Ectodermal cell (in vitro differentiated cells): ENCODE data around the gene WBP4. TPM values are rescaled to one million over a fixed set of nuclear protein-coding genes. Genes with fewer than 3 reads are reported as not detected.

ENCODE experiments used
- H3K27ac ChIP-seq: 2 replicates; pipeline ENCODE4 v1.7.0; 2013; ENCODE audit warnings: mild to moderate bottlenecking, low read depth, low read length; ENCODE audit not compliant: insufficient read depth, poor library complexity, severe bottlenecking
- H3K27me3 ChIP-seq: 2 replicates; pipeline ENCODE4 v1.7.0; 2013; ENCODE audit warnings: mild to moderate bottlenecking, low read length; ENCODE audit not compliant: insufficient read depth, control insufficient read depth, poor library complexity, severe bottlenecking
- H3K36me3 ChIP-seq: one replicate; pipeline ENCODE4 v1.7.0; 2013; ENCODE audit warnings: low read length; ENCODE audit not compliant: control insufficient read depth, insufficient read depth
- H3K4me1 ChIP-seq: one replicate; pipeline ENCODE4 v1.7.0; 2013; ENCODE audit warnings: low read length; ENCODE audit not compliant: control insufficient read depth, insufficient read depth
- H3K4me3 ChIP-seq: 2 replicates; pipeline ENCODE4 v1.7.0; 2013; ENCODE audit warnings: low read depth, low read length, control low read depth; ENCODE audit not compliant: insufficient read depth
- H3K9me3 ChIP-seq: 2 replicates; pipeline ENCODE4 v1.7.0; 2013; ENCODE audit warnings: mild to moderate bottlenecking, low read length, moderate library complexity; ENCODE audit not compliant: control insufficient read depth
- WGBS, 2 experiments: methylation state at CpG; one replicate each; pipeline ENCODE4 v1.1.7; 2013; ENCODE audit warnings: missing lambda C conversion rate in 2 of 2; 5-methylcytosine and 5-hydroxymethylcytosine counted together
- polyA plus RNA-seq, 4 experiments: library from polyadenylated mRNA; stranded (reverse); fragments of 50-300 nt; gene quantifications; one replicate each; pipeline ENCODE4 v1.2.3, GENCODE V29; 2013

The WBP4 gene, protein sequence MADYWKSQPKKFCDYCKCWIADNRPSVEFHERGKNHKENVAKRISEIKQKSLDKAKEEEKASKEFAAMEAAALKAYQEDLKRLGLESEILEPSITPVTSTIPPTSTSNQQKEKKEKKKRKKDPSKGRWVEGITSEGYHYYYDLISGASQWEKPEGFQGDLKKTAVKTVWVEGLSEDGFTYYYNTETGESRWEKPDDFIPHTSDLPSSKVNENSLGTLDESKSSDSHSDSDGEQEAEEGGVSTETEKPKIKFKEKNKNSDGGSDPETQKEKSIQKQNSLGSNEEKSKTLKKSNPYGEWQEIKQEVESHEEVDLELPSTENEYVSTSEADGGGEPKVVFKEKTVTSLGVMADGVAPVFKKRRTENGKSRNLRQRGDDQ
- 22.1 TPM for polyA plus RNA-seq (2013, experiment 1 of 4)
- 22.2 TPM for polyA plus RNA-seq (2013, experiment 2 of 4)
- polyA plus RNA-seq (2013, experiment 3 of 4): 18.6 TPM
- polyA plus RNA-seq (2013, experiment 4 of 4): 20.8 TPM

DNA sequence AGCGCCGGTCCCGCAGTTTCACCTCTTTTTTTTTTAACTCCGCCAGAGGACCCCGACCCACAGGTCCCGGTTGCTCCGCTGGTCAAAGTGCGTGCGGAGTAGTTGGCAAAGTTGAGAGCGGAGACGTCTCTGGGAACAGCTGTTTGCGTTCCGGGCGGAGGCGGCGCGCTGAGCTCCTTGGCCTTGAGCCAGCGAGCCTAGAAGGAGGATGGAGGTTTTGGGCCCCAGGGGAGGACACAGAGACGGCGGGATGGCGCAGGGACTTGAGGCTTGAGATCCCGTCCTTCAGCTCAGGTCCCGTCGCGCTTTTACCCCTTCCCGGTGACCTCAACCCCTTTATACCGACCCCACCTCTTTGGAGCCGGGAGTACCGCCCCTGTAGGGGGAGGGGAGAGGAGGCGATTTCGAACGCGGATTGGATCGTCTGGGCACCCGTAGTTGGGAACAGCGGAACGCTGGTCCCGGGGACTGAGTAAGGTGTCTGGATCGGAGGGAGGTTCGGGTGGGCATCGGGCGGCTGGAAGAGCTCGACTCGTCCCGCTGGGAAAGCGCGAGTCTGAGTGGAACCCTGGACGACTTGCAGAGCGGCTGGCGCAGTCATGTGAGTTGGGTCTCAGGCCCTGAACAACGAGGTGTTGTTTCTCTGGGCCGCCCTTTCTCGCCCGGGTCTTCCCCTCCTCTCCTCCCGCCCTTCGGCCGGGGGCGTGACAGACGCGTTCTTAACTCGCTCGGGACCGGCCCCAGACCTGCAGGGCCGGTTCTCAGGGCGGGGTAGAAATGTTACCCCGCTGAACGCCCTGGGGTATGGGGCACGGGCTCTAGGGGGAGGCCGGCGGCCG is at the start of gene WBP4:
WBP4 (plus strand) TSS at position 435 of the 839 bp plus-strand sequence; CDS start at position 600, 165 bp downstream.
- Histone ChIP-seq H3K4me3 (peak within 1 kb of the TSS; percentile 71), H3K4me1 (no peaks in the 10 kb centered on the region), H3K27me3 (no peaks in the 10 kb centered on the region), H3K36me3 (peaks cover 12% of the 10 kb centered on the region), H3K9me3 (no peaks in the 10 kb centered on the region), H3K27ac (peak within 1 kb of the TSS; percentile 93)
- WGBS, 2 experiments: 0 to 1% methylated on average over 71 of the region's 71 CpGs

DNA sequence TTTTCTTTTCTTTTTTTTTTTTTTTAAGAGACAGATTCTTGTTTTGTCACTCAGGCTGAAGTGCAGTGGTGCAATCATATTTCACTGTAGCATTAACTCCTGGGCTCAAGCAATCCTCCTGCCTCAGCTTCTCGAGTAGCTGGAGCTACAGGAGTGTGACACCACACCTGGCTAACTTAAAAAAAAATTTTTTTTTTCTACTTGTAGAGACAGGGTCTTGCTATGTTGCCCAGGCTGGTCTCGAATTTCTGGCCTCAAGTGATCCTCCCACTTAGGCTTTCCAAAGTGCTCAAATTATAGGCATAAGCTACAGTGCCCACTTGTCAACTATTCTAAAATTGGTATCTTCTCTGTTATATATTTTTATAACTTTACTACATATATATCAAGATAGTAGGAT is 48.8 kb upstream of the WBP4 start:
- Histone ChIP-seq H3K4me3 (no peak overlapping the region), H3K36me3 (no peaks in the 10 kb centered on the region), H3K27ac (no peak overlapping the region), H3K4me1 (no peaks in the 10 kb centered on the region), H3K9me3 (no peaks in the 10 kb centered on the region), H3K27me3 (no peaks in the 10 kb centered on the region)
- 89 to 90% methylated on average over 2 of the region's 2 CpGs for WGBS, 2 experiments

DNA sequence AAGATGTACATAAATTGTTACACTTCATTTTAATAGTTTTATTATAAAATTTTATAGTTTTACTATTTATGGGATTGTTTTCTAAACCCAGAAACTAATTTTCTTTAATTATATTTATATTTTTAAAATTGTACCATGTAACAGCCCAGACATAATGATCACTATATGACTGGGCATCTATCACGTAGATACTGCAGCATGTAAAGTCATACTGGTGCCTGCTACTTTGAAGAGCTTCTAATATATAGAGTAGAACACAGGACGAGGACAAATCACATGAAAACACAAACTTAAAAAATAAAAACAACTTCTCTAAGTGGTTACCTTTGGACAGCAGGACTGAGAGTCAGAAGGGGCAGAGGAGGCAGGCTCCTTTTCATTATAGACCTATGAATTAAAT is 47.5 kb upstream of the WBP4 start:
- WGBS, 2 experiments: 95% methylated on average over 2 of the region's 2 CpGs; no CpG with 5 or more reads in 1 of the 2 experiments
- H3K4me3 ChIP-seq: no peak overlapping the region
- H3K27me3 ChIP-seq: no peaks in the 10 kb centered on the region
- no peak overlapping the region for H3K27ac ChIP-seq
- H3K9me3 ChIP-seq: no peaks in the 10 kb centered on the region
- no peaks in the 10 kb centered on the region for H3K36me3 ChIP-seq
- no peaks in the 10 kb centered on the region for H3K4me1 ChIP-seq

DNA sequence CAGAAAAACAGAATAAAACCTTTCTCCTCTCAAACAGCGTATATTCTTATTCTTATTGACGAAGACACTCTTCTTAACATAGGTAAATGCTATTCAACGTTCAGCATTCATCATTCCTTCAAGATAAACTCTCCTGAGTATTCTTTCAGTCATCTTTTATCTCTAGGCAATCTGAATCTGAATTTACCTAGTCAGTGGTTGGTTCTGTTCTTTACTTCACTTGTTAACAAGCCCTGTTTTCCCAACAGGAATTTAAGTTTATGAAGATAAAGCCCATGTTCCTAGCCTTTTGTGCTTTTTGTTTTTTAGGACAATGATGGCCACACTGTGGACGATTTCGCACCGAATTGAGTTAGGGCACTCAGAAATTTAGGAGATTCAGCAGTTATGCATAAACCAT is 45.4 kb upstream of the WBP4 start:
- 62 to 66% methylated on average over 6 of the region's 6 CpGs for WGBS, 2 experiments
- H3K4me3 ChIP-seq: no peak overlapping the region
- H3K36me3 ChIP-seq: no peaks in the 10 kb centered on the region
- H3K4me1 ChIP-seq: no peaks in the 10 kb centered on the region
- H3K27ac ChIP-seq: no peak overlapping the region
- H3K27me3 ChIP-seq: no peaks in the 10 kb centered on the region
- no peaks in the 10 kb centered on the region for H3K9me3 ChIP-seq

DNA sequence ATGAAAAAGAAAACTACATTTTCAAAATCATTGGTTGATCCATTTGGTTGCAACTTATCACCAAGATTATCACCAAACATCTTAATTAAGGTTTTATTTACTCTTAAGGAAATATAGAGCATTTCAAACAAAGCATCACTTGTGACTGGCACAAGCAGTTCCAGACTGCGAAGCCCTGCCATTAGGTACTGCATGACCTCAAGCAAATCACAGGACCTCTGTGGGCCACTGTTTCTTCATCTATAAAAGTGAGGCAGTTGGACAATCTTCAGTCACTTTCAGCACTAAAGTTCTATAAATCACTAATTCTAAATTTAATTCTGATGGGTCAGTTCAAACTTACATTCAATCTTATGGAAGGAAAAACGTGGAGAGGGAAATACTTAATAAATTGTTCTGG is 44.1 kb upstream of the WBP4 start:
- Histone ChIP-seq H3K36me3 (no peaks in the 10 kb centered on the region), H3K4me1 (no peaks in the 10 kb centered on the region), H3K9me3 (no peaks in the 10 kb centered on the region), H3K27me3 (no peaks in the 10 kb centered on the region), H3K27ac (no peak overlapping the region), H3K4me3 (no peak overlapping the region)
- WGBS, 2 experiments: 94 to 95% methylated on average over 1 of the region's 2 CpGs

DNA sequence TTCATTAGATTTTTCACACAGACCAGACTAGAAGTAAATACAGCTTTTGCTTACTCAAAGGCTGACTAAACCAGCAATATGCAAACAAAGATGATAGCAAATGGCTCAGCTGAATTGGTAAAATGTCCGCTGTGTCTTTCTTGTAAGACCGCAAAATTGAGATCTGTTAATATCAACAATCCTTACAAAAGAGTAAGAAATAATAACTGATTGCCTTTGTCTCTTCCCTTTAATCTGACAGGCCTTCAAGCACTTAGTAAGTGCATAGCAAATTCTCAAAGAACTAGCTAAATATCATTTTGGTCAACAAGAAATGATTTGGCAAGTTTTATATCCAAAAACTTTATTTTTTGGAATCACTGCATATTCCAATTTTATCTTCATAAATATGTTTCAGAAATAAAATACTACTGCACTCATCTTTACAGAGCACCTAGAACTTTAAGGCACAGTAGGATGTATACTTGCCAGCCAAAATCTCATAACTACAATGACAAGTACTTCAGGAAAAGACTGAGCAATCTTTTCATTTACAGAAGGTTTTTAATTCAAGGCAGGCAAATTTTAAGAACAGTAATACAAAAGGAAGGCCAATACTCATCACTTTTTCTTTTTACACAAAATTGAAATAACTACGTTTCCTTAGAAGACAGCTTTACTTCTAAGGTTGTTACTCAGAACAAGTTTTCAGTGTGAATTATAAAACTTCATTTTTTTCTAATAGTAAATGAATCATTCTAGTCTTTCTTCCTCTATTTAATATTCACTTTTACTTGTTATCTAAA is 43.3 kb upstream of the WBP4 start:
- Histone ChIP-seq H3K36me3 (no peaks in the 10 kb centered on the region), H3K27me3 (no peaks in the 10 kb centered on the region), H3K4me3 (no peak overlapping the region), H3K27ac (no peak overlapping the region), H3K9me3 (no peaks in the 10 kb centered on the region), H3K4me1 (no peaks in the 10 kb centered on the region)
- 98 to 100% methylated on average over 2 to 3 of the region's 3 CpGs for WGBS, 2 experiments

DNA sequence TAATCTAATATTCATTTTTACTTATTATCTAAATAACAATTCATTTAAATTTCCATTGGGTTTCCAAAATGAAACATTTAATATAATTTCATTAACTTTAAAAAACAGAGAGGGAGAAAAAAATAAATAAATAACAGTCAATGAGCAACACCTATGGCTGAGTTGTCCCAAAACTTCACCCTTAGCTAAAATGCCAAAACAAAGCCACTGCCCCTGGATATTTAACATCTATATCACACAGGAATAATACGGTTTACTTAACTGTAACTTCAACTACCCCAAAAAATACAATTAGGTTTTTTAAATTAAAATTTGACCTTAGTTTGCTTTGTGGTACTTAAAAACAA is 42.7 kb upstream of the WBP4 start:
- 100% methylated on average over 1 of the region's 1 CpG for WGBS, 2 experiments

DNA sequence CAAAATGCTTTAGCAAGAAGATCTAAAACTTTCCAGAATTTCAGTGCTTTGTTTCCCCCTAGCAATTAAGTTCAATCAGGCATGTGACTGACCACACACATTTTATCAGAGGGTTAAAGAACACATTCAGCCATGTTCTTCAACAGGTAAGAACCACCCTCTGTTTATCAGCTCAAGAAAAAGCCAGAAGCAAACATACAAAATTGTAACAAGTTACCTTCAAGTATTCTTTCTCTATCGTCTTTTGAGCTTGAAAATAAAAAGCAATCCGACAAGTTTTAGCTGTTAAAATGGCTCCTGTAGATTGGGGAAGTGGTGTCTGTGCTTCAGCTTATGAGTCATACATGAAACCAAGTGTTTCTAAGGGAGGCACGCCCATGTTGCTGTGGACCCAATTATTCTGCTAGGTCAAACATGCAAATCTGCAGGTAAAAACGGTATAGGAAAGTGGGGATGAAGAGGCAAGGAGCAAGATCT is 42.3 kb upstream of the WBP4 start, which contains the start of gene ELF1:
ELF1 (minus strand) TSS at position 306 of the 477 bp plus-strand sequence. CDS start 37,262 bp downstream, outside the sequence.
- Histone ChIP-seq H3K4me3 (no peak within 1 kb of the TSS), H3K27me3 (no peaks in the 10 kb centered on the region), H3K4me1 (no peaks in the 10 kb centered on the region), H3K27ac (no peak within 1 kb of the TSS), H3K36me3 (no peaks in the 10 kb centered on the region), H3K9me3 (no peaks in the 10 kb centered on the region)
- WGBS, 2 experiments: 66 to 69% methylated on average over 4 of the region's 4 CpGs

More for the DNA sequence above, 42.7 kb upstream of the WBP4 start:
- H3K36me3 ChIP-seq: no peaks in the 10 kb centered on the region
- no peak overlapping the region for H3K4me3 ChIP-seq
- H3K4me1 ChIP-seq: no peaks in the 10 kb centered on the region
- no peak overlapping the region for H3K27ac ChIP-seq
- no peaks in the 10 kb centered on the region for H3K9me3 ChIP-seq
- no peaks in the 10 kb centered on the region for H3K27me3 ChIP-seq

DNA sequence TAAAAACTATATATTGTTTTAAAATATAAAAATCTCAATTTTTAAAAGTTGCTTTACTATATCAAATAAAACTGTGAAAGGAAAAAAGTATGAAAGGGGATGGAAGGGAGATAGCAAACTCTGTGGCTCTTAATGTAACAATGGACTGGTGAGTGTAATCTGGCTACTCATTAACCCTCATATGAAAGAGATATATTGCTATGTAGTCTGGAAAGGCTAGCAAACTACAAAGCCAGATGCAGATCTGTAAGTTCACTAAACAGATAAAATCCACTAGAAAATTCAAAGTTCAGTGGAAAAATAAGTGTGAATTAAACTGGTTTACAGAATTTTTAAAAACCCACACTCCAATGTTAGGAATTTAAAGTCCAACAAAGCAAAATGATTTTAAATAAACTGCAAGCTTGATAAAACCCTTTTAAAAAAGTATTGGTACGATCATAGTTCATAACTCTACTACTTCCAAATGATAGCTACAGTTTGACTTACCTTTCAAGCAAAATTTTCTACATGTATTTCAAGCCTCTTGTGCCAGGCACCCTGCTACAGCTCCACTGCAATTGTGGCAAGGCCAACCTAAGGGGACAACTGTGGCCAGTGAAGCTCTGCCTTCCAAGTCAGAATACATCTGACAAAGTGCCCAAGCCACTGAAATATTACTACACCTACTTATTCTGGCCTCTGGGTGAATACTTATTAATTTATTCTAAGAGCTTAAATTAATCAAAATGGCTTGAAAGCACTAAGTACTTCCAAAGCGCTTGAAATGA is 41.5 kb upstream of the WBP4 start:
- H3K36me3 ChIP-seq: no peaks in the 10 kb centered on the region
- 94 to 96% methylated on average over 2 of the region's 2 CpGs for WGBS, 2 experiments
- H3K27ac ChIP-seq: no peak overlapping the region
- no peaks in the 10 kb centered on the region for H3K27me3 ChIP-seq
- H3K4me1 ChIP-seq: no peaks in the 10 kb centered on the region
- H3K4me3 ChIP-seq: no peak overlapping the region
- H3K9me3 ChIP-seq: no peaks in the 10 kb centered on the region
